Ascending aorta (tissue), 2 donors: ENCODE measurements around the gene BAIAP2L2. TPM values are rescaled to one million over a fixed set of nuclear protein-coding genes. Genes with fewer than 3 reads are reported as not detected.
"Not testable (repeated sequence)": the region's sequence is repeated elsewhere in the genome, so short reads cannot be mapped to it uniquely, and the experiment has no call there.

Source experiments
- DNase-seq, 2 donors: peaks; one replicate each; pipeline ENCODE4 v3.0.0-alpha.2; 2019; ENCODE audit warnings: low spot score in 2 of 2
- H3K27ac ChIP-seq, 2 donors: fragments of 200-600 bp; sonication (generic); one replicate each; pipeline ENCODE4 v1.5.1; 2016 to 2017; ENCODE audit warnings: mild to moderate bottlenecking in 1 of 2
- H3K27me3 ChIP-seq: fragments of 200-600 bp; sonication (generic); one replicate; pipeline ENCODE4 v1.5.1; 2017
- H3K36me3 ChIP-seq, 2 donors: fragments of 200-600 bp; sonication (generic); one replicate each; pipeline ENCODE4 v1.5.1; 2016
- H3K4me1 ChIP-seq, 2 donors: fragments of 200-600 bp; sonication (generic); one replicate each; pipeline ENCODE4 v1.5.1; 2016 to 2017; ENCODE audit warnings: mild to moderate bottlenecking in 1 of 2
- H3K4me3 ChIP-seq, 2 donors: fragments of 200-600 bp; sonication (generic); one replicate each; pipeline ENCODE4 v1.5.1; 2016 to 2017; ENCODE audit warnings: mild to moderate bottlenecking in 1 of 2
- H3K9me3 ChIP-seq, 2 donors: fragments of 200-600 bp; sonication (generic); one replicate each; pipeline ENCODE4 v1.5.1; 2016
- intact Hi-C: fragments of 100-400 bp; cut with DNase I; formaldehyde crosslinking; loops from one replicate; pipeline ENCODE4 v1.15.1; 2023
- total RNA-seq: library from RNA; depleted of rRNA; stranded (reverse); fragments of >200 nt; gene quantifications from one replicate; pipeline ENCODE4 v1.1.0, GENCODE V29; 2016
- TF ChIP-seq, protein P1 (sequence below), 3 experiments: fragments of 200-600 bp in 2 of 3; fragments of 450-650 bp in 1 of 3; sonication (generic) in 2 of 3; IDR thresholded peaks; one replicate each; pipeline ENCODE4 v1.5.1; 2016 to 2019; ENCODE audit warnings: antibody characterized with exemption in 3 of 3, mild to moderate bottlenecking in 1 of 3, moderate library complexity in 1 of 3

Gene BAIAP2L2
- total RNA-seq, 1 donor from 2014 or later, result not detected

DNA sequence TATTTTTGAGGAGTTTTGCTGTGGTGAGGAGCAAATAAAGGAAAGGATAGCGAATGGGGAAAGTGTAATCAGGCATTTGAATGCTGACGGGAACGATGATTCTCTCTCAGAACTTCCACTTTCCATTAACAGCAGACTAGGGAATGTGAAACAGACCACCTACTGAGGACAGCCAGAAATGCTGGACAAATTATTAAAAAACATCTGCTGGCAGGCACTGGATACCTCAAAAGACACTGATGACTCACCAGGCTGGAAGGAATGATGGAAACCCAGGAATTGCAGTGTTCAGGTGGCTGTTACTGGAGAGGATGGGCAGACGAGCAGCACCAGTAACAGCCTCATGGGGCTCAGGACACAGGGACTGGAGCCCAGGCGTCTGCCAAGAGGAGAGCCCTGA, 37.8 kb upstream of the BAIAP2L2 start:
- H3K27me3 ChIP-seq, result no peaks in the 10 kb centered on the region
- DNase-seq, result no peak
- H3K4me3 ChIP-seq, result no peak overlapping the region
- H3K4me1 ChIP-seq, result no peaks in the 10 kb centered on the region
- TF ChIP-seq, protein P1, sequence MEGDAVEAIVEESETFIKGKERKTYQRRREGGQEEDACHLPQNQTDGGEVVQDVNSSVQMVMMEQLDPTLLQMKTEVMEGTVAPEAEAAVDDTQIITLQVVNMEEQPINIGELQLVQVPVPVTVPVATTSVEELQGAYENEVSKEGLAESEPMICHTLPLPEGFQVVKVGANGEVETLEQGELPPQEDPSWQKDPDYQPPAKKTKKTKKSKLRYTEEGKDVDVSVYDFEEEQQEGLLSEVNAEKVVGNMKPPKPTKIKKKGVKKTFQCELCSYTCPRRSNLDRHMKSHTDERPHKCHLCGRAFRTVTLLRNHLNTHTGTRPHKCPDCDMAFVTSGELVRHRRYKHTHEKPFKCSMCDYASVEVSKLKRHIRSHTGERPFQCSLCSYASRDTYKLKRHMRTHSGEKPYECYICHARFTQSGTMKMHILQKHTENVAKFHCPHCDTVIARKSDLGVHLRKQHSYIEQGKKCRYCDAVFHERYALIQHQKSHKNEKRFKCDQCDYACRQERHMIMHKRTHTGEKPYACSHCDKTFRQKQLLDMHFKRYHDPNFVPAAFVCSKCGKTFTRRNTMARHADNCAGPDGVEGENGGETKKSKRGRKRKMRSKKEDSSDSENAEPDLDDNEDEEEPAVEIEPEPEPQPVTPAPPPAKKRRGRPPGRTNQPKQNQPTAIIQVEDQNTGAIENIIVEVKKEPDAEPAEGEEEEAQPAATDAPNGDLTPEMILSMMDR (IDR thresholded peaks at IDR 0.05), result no peak
- H3K27ac ChIP-seq, result no peak overlapping the region
- intact Hi-C loops, result no loop called here
- no peaks in the 10 kb centered on the region for H3K9me3 ChIP-seq
- no peaks in the 10 kb centered on the region for H3K36me3 ChIP-seq

GRCh38 chr22:38146166-38146565, 35.7 kb upstream of the BAIAP2L2 start:
- H3K27me3 ChIP-seq, H3K27ac ChIP-seq, H3K9me3 ChIP-seq, H3K4me1 ChIP-seq, H3K36me3 ChIP-seq, H3K4me3 ChIP-seq, DNase-seq, intact Hi-C loops: not testable (repeated sequence)

DNA sequence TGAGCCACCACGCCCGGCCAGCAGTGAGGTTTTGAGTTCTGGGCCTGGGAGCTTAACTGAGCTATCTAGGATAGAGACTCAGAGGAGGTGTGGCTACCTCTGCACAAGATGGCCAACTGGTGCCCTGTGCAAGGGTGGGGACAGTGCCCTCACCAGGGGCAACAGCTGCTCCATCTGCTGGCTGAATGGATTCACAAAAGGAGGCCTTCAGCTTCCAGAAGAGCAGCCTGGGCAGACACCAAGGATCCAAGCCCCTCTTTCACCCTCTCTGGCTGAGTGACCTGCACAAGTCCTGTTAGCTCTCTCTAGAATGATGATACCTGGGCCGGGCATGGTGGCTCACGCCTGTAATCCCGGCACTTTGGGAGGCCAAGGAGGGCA, 33.5 kb upstream of the BAIAP2L2 start:
- no peak for DNase-seq
- no peaks in the 10 kb centered on the region for H3K27me3 ChIP-seq
- H3K9me3 ChIP-seq, result no peaks in the 10 kb centered on the region
- TF ChIP-seq, protein P1 (IDR thresholded peaks at IDR 0.05), result no peak
- no peak overlapping the region for H3K4me3 ChIP-seq
- intact Hi-C loops, result no loop called here
- H3K36me3 ChIP-seq, result no peaks in the 10 kb centered on the region
- no peak overlapping the region for H3K27ac ChIP-seq
- H3K4me1 ChIP-seq, result no peaks in the 10 kb centered on the region

GRCh38 chr22:38142606-38143005, 32.1 kb upstream of the BAIAP2L2 start:
- DNase-seq, result no peak
- H3K27me3 ChIP-seq, result no peaks in the 10 kb centered on the region
- H3K27ac ChIP-seq, result no peak overlapping the region
- no peaks in the 10 kb centered on the region for H3K36me3 ChIP-seq
- H3K9me3 ChIP-seq, result no peaks in the 10 kb centered on the region
- H3K4me3 ChIP-seq, result no peak overlapping the region
- TF ChIP-seq, protein P1 (IDR thresholded peaks at IDR 0.05), result no peak
- intact Hi-C loops, result no loop called here
- no peaks in the 10 kb centered on the region for H3K4me1 ChIP-seq

DNA sequence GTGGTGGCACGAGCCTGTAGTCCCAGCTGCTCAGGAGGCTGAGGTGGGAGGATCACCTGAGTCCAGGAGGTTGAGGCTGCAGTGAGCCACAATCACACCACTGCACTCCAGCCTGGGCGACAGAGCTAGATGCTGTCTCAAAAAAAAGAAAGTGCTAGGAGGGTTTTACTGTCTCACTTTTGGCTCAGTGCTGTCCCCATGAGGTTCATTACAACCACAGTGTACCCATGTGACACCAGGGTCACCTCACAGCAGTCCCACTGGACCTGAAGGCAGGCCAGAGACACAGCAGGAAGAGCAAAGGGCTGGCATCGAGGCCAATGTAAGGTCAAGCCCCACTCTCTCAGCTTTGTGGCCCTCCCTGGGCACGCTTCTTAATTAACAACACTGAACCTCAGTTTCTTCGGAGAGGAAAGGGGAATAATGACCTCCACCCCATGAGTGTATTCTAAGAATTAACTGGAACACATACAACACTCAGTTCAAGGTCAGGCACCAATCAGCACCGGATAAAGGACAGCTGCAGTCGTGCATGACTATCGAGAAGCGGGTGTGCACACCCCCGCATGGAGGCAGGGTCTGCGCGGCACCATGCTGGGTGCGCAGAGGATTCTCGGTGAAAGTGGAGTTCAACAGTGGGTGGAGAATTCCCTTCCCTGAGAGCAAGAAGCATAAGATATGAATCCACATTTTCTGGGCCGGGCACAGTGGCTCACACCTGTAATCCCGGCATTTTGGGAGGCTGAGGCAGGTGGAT, 30.9 kb upstream of the BAIAP2L2 start:
- Histone ChIP-seq H3K27ac (no peak overlapping the region), H3K27me3 (no peaks in the 10 kb centered on the region), H3K36me3 (no peaks in the 10 kb centered on the region), H3K9me3 (no peaks in the 10 kb centered on the region), H3K4me3 (no peak overlapping the region), H3K4me1 (no peaks in the 10 kb centered on the region)
- intact Hi-C loops, result no loop called here
- TF ChIP-seq, protein P1 (IDR thresholded peaks at IDR 0.05), result no peak
- peak in 1 of 2 donors; percentile 27 for DNase-seq

GRCh38 chr22:38139901-38140300, 29.4 kb upstream of the BAIAP2L2 start:
- H3K36me3 ChIP-seq, result no peaks in the 10 kb centered on the region
- intact Hi-C loops, result no loop called here
- no peaks in the 10 kb centered on the region for H3K27me3 ChIP-seq
- H3K9me3 ChIP-seq, result no peaks in the 10 kb centered on the region
- no peak overlapping the region for H3K27ac ChIP-seq
- TF ChIP-seq, protein P1 (IDR thresholded peaks at IDR 0.05), result no peak
- H3K4me1 ChIP-seq, result no peaks in the 10 kb centered on the region
- no peak overlapping the region for H3K4me3 ChIP-seq
- peak in 1 of 2 donors; percentile 42 for DNase-seq
